ENCODE results near the gene KMT2C.

- TF ChIP-seq POLR2A (IDR thresholded peaks at IDR 0.05; ENCODE audit: low read depth, low read length) = no peak
- no peak for TF ChIP-seq TAF1 (IDR thresholded peaks at IDR 0.05; ENCODE audit: low read depth, low read length)
- no peak for TF ChIP-seq POLR2AphosphoS5 (IDR thresholded peaks at IDR 0.05; ENCODE audit: low read depth, low read length)
Observed at GRCh38 chr7:152329469-152329868, 106.3 kb downstream of the KMT2C start.

All from GM12891 (cell line).